Adrenal gland (tissue), 19 donors: ENCODE results near the gene GABRQ. TPM values are rescaled to one million over a fixed set of nuclear protein-coding genes. Genes with fewer than 3 reads are reported as not detected.

Experiments used
- DNase-seq, 7 donors: peaks; one replicate each; pipeline ENCODE4 v3.0.0-alpha.2; 2019 to 2020
- H3K27ac ChIP-seq, 5 donors: fragments of 200-600 bp; sonication (generic) in 4 of 5; 1 replicate in 3 of 5; 2 replicates in 2 of 5; pipeline versions ENCODE4 v1.5.1 to v1.8.0; 2016 to 2020; ENCODE audit warnings: mild to moderate bottlenecking in 1 of 5
- H3K27me3 ChIP-seq: fragments of 200-600 bp; 2 replicates; pipeline ENCODE4 v1.8.0; 2021
- H3K36me3 ChIP-seq, 2 donors: fragments of 200-600 bp; replicated peaks in 1 of 2; 1 replicate in 1 of 2; 2 replicates in 1 of 2; pipeline versions ENCODE4 v1.5.1 to v1.8.0; 2018 to 2022
- H3K4me1 ChIP-seq, 2 donors: fragments of 200-600 bp; replicated peaks in 1 of 2; 1 replicate in 1 of 2; 2 replicates in 1 of 2; pipeline versions ENCODE4 v1.5.1 to v1.8.0; 2018 to 2021
- H3K4me3 ChIP-seq, 4 donors: fragments of 200-600 bp; sonication (generic) in 3 of 4; one replicate each; pipeline ENCODE4 v1.5.1; 2016 to 2018
- H3K9me3 ChIP-seq, 3 donors: fragments of 200-600 bp; sonication (generic) in 1 of 3; replicated peaks in 1 of 3; 1 replicate in 2 of 3; 2 replicates in 1 of 3; pipeline versions ENCODE4 v1.5.1 to v1.8.0; 2016 to 2021
- CTCF ChIP-seq, 6 experiments: fragments of 450-650 bp in 4 of 6; fragments of 200-600 bp in 2 of 6; sonication (generic) in 1 of 6; IDR thresholded peaks; 1 replicate in 5 of 6; 2 replicates in 1 of 6; pipeline versions ENCODE4 v1.5.1 to v1.8.0; 2016 to 2021; ENCODE audit warnings: antibody characterized with exemption in 6 of 6, mild to moderate bottlenecking in 2 of 6, moderate library complexity in 1 of 6
- POLR2A ChIP-seq, 2 donors: fragments of 450-650 bp; IDR thresholded peaks; one replicate each; pipeline ENCODE4 v1.6.1; 2017; ENCODE audit warnings: antibody characterized with exemption in 2 of 2, mild to moderate bottlenecking in 2 of 2, moderate library complexity in 1 of 2
- WGBS, 4 donors: extraction: QIAGEN DNeasy Blood & Tissue Kit in 2 of 4; methylation state at CpG; one replicate each; pipeline versions ENCODE4 v1.1.5 to v1.1.7; 2013 to 2017; 5-methylcytosine and 5-hydroxymethylcytosine counted together
- intact Hi-C, 2 donors: fragments of 100-400 bp; cut with DNase I; formaldehyde crosslinking; loops; one replicate each; pipeline versions ENCODE4 v1.14.1 to v1.15.0; 2022 to 2023
- long read RNA-seq, 10 donors: library from polyadenylated mRNA in 3 of 10; unstranded in 2 of 10; stranded (forward) in 1 of 10; transcript quantifications; one replicate each; pipeline ENCODE4 v2.0.0 and lab custom pipeline, GENCODE V29; 2021 to 2026
- polyA plus RNA-seq, 3 donors: library from polyadenylated mRNA; stranded (reverse); fragments of 200-250 nt in 2 of 3; fragments of 350-450 nt in 1 of 3; fragmentation: Illumina TruSeq in 1 of 3; extraction: RNeasy Lipid Tissue Mini Kit (QIAGEN cat#74804) in 1 of 3; gene quantifications; one replicate each; pipeline ENCODE4 v1.2.3, GENCODE V29; 2013 to 2014
- total RNA-seq, 9 donors: library from RNA; depleted of rRNA in 4 of 9; stranded (reverse); fragments of >200 nt in 4 of 9; fragments of 120-200 nt in 1 of 9; fragmentation: NEBNext Ultra II Directional in 1 of 9; extraction: Animal tissue kit (Norgen Biotek cat#: 25700) in 1 of 9; gene quantifications; one replicate each; pipeline versions ENCODE4 v1.1.0 to v1.2.4, GENCODE V29; 2013 to 2023
- donor health status: healthy with polysubstance abuse.
- donor health status: Bipolar disorder and iron deficiency.
- donor health status: DM: yes; HTN: yes; CAD: no.
- donor health status: DM: no; HTN: no; CAD: no.
- donor health status: DM: no; HTN: no; CAD: no.
- donor health status: DM: yes; HTN: yes; CAD: no.

The GABRQ gene
- total RNA-seq: 1 to 10 TPM in 1 of 9 donors, under 1 TPM in 4, not detected in 4; 0.11 to 3.3 (median 0.51) TPM
- polyA plus RNA-seq: 1 to 10 TPM in 1 of 3 donors, under 1 TPM in 2; 0.57 to 4.1 (median 0.97) TPM
- long read RNA-seq, donor 1: 0 reads
- long read RNA-seq, donor 2: 0 reads
- long read RNA-seq, donor 3: 0 reads
- long read RNA-seq, donor 4: 0 reads
- long read RNA-seq, donor 5: 0 reads
- long read RNA-seq, donor 6: 0 reads
- long read RNA-seq, donor 7: 0 reads
- long read RNA-seq, donor 8: 0 reads
- long read RNA-seq, donor 9: 0 reads
- long read RNA-seq, donor 10: 0 reads

DNA sequence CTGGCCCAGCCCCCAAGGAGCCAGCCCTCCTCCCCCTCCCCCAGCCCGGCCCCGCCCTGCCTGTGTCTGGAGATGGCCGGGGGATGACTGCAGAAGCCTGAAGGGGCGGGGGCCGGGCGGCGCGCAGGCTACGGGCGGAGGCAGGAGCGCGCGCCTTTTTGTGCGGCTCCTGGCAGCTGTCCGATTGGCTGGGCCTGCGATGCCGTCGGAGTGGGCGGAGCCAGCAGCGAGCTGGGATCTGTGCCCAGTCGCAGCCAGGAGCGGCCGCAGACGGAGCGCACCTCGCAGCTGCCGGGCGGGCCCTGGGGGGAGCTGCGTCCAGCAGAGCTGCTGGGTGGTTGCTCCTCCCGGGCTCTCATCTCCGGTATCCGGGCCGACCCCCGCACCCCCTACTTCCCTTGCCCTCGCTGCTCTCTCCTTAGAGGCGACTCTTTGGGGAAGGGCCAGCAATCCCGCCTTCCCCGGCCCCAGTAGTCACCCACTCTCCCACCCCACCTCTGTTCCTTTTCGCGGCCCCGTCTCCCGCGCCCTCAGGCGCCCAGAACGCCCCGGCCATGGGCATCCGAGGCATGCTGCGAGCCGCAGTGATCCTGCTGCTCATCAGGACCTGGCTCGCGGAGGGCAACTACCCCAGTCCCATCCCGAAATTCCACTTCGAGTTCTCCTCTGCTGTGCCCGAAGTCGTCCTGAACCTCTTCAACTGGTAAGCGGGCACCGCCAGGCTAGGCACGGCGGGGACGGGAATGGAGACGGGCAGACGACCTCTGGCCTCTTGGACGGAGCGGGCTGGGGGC lies at the start of gene GABRQ:
GABRQ (plus strand) TSS at position 247 of the 794 bp plus-strand sequence; CDS start at position 555, 308 bp downstream.
- H3K27me3 ChIP-seq: peaks cover 34% of the 10 kb centered on the region
- DNase-seq: peak in 6 of 7 donors; percentile 28 to 62 (median 40)
- TF ChIP-seq POLR2A (IDR thresholded peaks at IDR 0.05): no peak
- TF ChIP-seq CTCF (IDR thresholded peaks at IDR 0.05): no peak
- H3K4me1 ChIP-seq: no peaks in the 10 kb centered on the region
- intact Hi-C loops: loop anchor here (5.0 to 10.0 kb wide), 2 partner anchors 883 to 886 kb away; no protein-coding TSS in a partner anchor
- no peaks in the 10 kb centered on the region for H3K9me3 ChIP-seq
- WGBS, 4 donors: 2 to 60% (median 30%) methylated on average over 16 to 64 of the region's 64 CpGs; no CpG with 5 or more reads in 1 of the 4 donors
- H3K27ac ChIP-seq: no peak within 1 kb of the TSS
- H3K36me3 ChIP-seq: no peaks in the 10 kb centered on the region
- H3K4me3 ChIP-seq: no peak within 1 kb of the TSS

DNA sequence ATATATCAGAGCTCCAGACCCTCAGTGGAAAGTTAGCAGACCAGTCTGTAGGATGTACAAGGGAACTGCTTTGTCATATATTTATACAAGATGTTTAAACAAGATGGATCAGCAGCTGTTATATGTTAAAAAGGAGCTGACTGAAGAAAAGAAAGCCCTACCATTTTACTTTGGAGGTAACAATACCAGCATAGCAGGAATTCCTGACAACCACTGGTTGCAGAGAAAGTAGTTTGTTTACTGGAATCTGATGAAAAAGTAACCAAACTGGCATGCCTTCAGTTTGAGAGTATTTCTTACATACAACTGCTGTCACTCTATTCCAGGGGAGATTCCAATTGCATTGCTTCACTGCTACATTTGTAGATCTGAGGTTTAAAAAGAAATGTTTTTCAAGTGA lies 49.5 kb upstream of the GABRQ start:
- intact Hi-C loops: no loop called here

DNA sequence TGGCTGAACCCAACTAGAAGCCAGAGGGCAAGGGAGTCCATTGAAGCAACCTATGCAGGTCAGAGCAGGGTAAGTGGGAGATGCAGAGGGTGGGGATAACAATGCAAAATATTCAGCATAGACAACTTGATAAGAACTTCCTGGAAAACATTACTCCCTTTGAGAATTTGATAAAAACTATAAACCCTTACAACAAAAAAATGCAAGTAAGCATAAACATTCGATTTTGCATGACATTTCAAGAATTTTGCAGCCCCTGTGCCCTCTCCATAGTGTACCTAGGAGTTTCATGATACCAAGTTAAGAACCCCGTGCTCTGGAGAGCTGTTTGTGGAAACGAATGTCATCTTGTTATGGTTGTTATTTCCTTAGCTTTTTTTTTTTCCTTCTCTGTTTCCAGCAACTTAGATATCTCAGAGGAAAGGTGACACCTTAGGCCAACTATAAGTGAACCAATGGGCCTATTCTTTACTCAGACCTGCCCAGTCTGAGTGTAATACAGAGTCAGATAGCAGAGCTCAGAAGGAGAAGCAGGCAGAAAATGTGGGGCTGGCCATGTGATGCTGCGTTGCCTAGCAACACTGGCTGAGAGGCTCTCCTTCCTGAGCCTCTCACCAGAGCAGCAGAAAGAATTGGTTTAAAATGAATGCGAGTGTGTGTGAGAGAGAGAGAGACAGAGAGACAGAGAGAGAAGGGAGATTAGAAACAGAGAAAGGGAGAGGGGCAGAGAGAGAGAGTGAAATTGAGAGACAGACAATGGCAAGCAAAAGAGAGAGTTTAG lies 36.7 kb upstream of the GABRQ start:
- Histone ChIP-seq H3K36me3 (no peaks in the 10 kb centered on the region), H3K27me3 (peaks cover 25% of the 10 kb centered on the region), H3K27ac (no peak overlapping the region), H3K4me3 (no peak overlapping the region), H3K9me3 (no peaks in the 10 kb centered on the region), H3K4me1 (no peaks in the 10 kb centered on the region)
- peak in 1 of 7 donors; percentile 56 for DNase-seq
- intact Hi-C loops: no loop called here
- WGBS, 4 donors: 25 to 44% (median 37%) methylated on average over 5 of the region's 5 CpGs
- TF ChIP-seq CTCF (IDR thresholded peaks at IDR 0.05): no peak

More for the DNA sequence above, 49.5 kb upstream of the GABRQ start:
- no peak for TF ChIP-seq POLR2A (IDR thresholded peaks at IDR 0.05)
- no peak for TF ChIP-seq CTCF (IDR thresholded peaks at IDR 0.05)
- DNase-seq: no peak
- Histone ChIP-seq H3K27ac (no peak overlapping the region), H3K36me3 (no peaks in the 10 kb centered on the region), H3K4me3 (no peak overlapping the region), H3K27me3 (no peaks in the 10 kb centered on the region), H3K4me1 (no peaks in the 10 kb centered on the region), H3K9me3 (no peaks in the 10 kb centered on the region)
